SK-N-SH (cell line): ENCODE measurements around the gene PBX1.

ENCODE experiments used
- EP300 ChIP-seq, 2 experiments: IDR thresholded peaks; 2 replicates each; pipeline versions ENCODE4 v1.4.0 to v1.6.1; 2012; ENCODE audit warnings: borderline replicate concordance in 1 of 2, low read depth in 1 of 2, low read length in 1 of 2
- MEF2A ChIP-seq: IDR thresholded peaks from 2 replicates; pipeline ENCODE4 v1.4.0; 2012; ENCODE audit warnings: low read depth, borderline replicate concordance
- RCOR1 ChIP-seq: fragments of 150-350 bp; IDR thresholded peaks from 2 replicates; pipeline ENCODE4 v1.6.1; 2017; ENCODE audit warnings: antibody characterized with exemption, low read length
- TF ChIP-seq, protein P1 (sequence below): fragments of 200-600 bp; sonication (generic); IDR thresholded peaks from 2 replicates; pipeline ENCODE4 v1.6.1; 2017; ENCODE audit warnings: antibody characterized with exemption, mild to moderate bottlenecking, moderate library complexity

- TF ChIP-seq RCOR1 (no peak), MEF2A (no peak), EP300 (IDR thresholded peaks at IDR 0.05; ENCODE audit: borderline replicate concordance in 1 of 2, low read depth in 1 of 2, low read length in 1 of 2) (no peak)
- TF ChIP-seq, protein P1, sequence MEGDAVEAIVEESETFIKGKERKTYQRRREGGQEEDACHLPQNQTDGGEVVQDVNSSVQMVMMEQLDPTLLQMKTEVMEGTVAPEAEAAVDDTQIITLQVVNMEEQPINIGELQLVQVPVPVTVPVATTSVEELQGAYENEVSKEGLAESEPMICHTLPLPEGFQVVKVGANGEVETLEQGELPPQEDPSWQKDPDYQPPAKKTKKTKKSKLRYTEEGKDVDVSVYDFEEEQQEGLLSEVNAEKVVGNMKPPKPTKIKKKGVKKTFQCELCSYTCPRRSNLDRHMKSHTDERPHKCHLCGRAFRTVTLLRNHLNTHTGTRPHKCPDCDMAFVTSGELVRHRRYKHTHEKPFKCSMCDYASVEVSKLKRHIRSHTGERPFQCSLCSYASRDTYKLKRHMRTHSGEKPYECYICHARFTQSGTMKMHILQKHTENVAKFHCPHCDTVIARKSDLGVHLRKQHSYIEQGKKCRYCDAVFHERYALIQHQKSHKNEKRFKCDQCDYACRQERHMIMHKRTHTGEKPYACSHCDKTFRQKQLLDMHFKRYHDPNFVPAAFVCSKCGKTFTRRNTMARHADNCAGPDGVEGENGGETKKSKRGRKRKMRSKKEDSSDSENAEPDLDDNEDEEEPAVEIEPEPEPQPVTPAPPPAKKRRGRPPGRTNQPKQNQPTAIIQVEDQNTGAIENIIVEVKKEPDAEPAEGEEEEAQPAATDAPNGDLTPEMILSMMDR, result no peak
Observed at GRCh38 chr1:164801791-164802502, 243.0 kb downstream of the PBX1 start.
